Activated CD8-positive, alpha-beta memory T cell treated with anti-CD3 and anti-CD28 coated beads for 36 hours (primary cell): ENCODE measurements around the gene SVOPL. TPM values are rescaled to one million over a fixed set of nuclear protein-coding genes. Genes with fewer than 3 reads are reported as not detected.

Experiments used
- CTCF ChIA-PET: fragments of 350-600 bp; sonication (Branson Sonifier 250); formaldehyde crosslinking; loops from one replicate; lab custom pipeline; 2021; ENCODE audit warnings: antibody characterized with exemption; lab: Charles Lee
- POLR2A ChIA-PET: fragments of 350-600 bp; sonication (Branson Sonifier 250); formaldehyde crosslinking; loops from one replicate; lab custom pipeline; 2021; ENCODE audit warnings: antibody characterized with exemption; lab: Charles Lee
- total RNA-seq, 2 experiments: library from RNA; stranded (reverse); gene quantifications; one replicate each; pipeline ENCODE4 v1.2.3, GENCODE V29; 2021

The SVOPL gene
- total RNA-seq, 2 experiments from 2014 or later: not detected

GRCh38 chr7:138625084-138625848, 75.9 kb downstream of the SVOPL start:
- POLR2A ChIA-PET: interaction anchor here (0.5 kb wide), 1 partner anchor 453 kb away, joined by 3 read pairs; no protein-coding TSS in a partner anchor

GRCh38 chr7:138622841-138623240, 78.3 kb downstream of the SVOPL start:
- CTCF ChIA-PET: no interaction called here
- POLR2A ChIA-PET: no interaction called here

More at GRCh38 chr7:138625084-138625848, 75.9 kb downstream of the SVOPL start:
- CTCF ChIA-PET: interaction anchor here (1.1 to 1.3 kb wide), 2 partner anchors 17 to 261 kb away, joined by 3 to 4 read pairs; no protein-coding TSS in a partner anchor

GRCh38 chr7:138618933-138619332, 82.2 kb downstream of the SVOPL start:
- CTCF ChIA-PET: no interaction called here

GRCh38 chr7:138618506-138618905, 82.7 kb downstream of the SVOPL start:
- ChIA-PET POLR2A (no interaction called here), CTCF (no interaction called here)

More at GRCh38 chr7:138618933-138619332, 82.2 kb downstream of the SVOPL start:
- POLR2A ChIA-PET: no interaction called here

- ChIA-PET CTCF (no interaction called here), POLR2A (no interaction called here)
These were observed 85.1 kb downstream of the SVOPL start for GRCh38 chr7:138616085-138616484.

- ChIA-PET CTCF (no interaction called here), POLR2A (no interaction called here)
These were observed 87.5 kb downstream of the SVOPL start for GRCh38 chr7:138613630-138614029.

- ChIA-PET CTCF (no interaction called here), POLR2A (no interaction called here)
These were observed 90.4 kb downstream of the SVOPL start for GRCh38 chr7:138610671-138611170.

- CTCF ChIA-PET: interaction anchor here (0.6 to 1.7 kb wide), 2 partner anchors 17 to 104 kb away, joined by 4 read pairs; no protein-coding TSS in a partner anchor
- POLR2A ChIA-PET: no interaction called here
These were observed 92.9 kb downstream of the SVOPL start for GRCh38 chr7:138608275-138608674.

- ChIA-PET POLR2A (no interaction called here), CTCF (interaction anchor here (0.6 to 1.7 kb wide), 2 partner anchors 18 to 103 kb away, joined by 4 read pairs; no protein-coding TSS in a partner anchor)
These were observed 93.7 kb downstream of the SVOPL start for GRCh38 chr7:138607216-138608126.

- CTCF ChIA-PET: no interaction called here
- POLR2A ChIA-PET: no interaction called here
These were observed 94.9 kb downstream of the SVOPL start for GRCh38 chr7:138606236-138606635.

- ChIA-PET CTCF (no interaction called here), POLR2A (no interaction called here)
These were observed 97.4 kb downstream of the SVOPL start for GRCh38 chr7:138603549-138604318.

- POLR2A ChIA-PET: no interaction called here
- CTCF ChIA-PET: no interaction called here
These were observed 98.7 kb downstream of the SVOPL start for GRCh38 chr7:138602451-138602850.

- POLR2A ChIA-PET: no interaction called here
- CTCF ChIA-PET: no interaction called here
These were observed 105.7 kb downstream of the SVOPL start for GRCh38 chr7:138595454-138595853.

- ChIA-PET CTCF (no interaction called here), POLR2A (no interaction called here)
These were observed 111.0 kb downstream of the SVOPL start for GRCh38 chr7:138590154-138590553.

GRCh38 chr7:138588986-138589385, 112.2 kb downstream of the SVOPL start:
- ChIA-PET CTCF (no interaction called here), POLR2A (no interaction called here)

GRCh38 chr7:138587485-138587884, 113.7 kb downstream of the SVOPL start:
- CTCF ChIA-PET: no interaction called here
- POLR2A ChIA-PET: no interaction called here

GRCh38 chr7:138585283-138585993, 115.7 kb downstream of the SVOPL start:
- CTCF ChIA-PET: no interaction called here
- POLR2A ChIA-PET: no interaction called here

GRCh38 chr7:138584696-138585095, 116.5 kb downstream of the SVOPL start:
- ChIA-PET CTCF (no interaction called here), POLR2A (interaction anchor here (0.6 kb wide), 1 partner anchor 162 kb away, joined by 3 read pairs; no protein-coding TSS in a partner anchor)
